ENCODE data around the gene KIF1C. TPM values are rescaled to one million over a fixed set of nuclear protein-coding genes. Genes with fewer than 3 reads are reported as not detected.

KIF1C gene
- total RNA-seq, 1 donor from 2014 or later = 126 TPM

DNA sequence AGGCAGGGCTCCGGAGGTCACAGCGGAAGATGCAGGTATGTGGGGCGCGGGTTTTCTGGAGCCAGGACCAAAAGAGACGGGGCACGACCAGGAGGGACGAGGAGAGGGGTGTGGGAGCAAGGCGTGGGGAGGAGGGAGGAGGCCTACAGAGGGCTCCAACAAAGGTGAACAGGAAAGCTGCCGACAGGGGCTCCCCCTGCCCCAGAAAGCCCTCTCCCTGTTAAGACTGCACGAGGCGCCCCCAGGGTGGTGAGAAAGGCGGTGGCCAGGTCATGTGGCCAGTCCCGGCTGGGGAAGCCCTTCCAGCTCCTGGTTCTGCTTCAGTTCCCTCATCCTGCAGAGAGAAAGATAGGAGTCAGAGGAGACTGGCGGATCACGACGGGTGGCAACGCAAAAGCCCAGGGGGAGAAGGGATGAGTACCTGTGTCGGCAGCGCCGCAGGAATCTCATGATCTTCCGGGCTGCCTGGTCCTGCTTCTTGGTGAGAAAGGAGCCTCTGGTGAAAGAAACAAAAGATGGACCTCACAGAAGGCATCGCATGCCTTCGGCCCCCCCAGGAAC is 29.2 kb upstream of the KIF1C start:
- DNase-seq (ENCODE audit: low spot score) = no peak
- no peak for ATAC-seq

DNA sequence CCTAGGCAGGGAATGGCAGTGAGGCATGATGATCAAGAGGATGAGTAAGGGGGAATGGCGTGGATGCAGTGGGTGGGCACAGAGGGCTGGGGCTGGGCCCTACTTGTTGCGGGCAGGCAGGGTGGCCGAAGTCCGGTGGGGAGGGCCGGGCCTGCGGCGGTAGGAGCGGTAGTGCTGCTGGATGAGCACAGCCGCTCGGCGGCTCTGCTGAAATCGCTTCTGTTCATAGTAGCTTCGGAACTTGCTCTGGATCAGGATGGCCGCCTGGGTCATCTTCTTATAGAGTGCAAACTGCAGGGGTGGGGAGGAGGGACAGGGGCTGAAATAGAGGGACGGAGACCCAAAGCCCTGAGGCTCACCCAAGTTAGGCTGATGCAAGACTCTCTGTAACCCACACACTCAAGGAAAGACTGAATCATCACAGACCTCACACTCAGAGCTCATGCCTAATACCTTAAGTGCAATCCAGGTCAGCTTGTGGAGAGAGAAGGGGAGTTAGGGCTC is 28.7 kb upstream of the KIF1C start:
- DNase-seq (ENCODE audit: low spot score) = no peak

DNA sequence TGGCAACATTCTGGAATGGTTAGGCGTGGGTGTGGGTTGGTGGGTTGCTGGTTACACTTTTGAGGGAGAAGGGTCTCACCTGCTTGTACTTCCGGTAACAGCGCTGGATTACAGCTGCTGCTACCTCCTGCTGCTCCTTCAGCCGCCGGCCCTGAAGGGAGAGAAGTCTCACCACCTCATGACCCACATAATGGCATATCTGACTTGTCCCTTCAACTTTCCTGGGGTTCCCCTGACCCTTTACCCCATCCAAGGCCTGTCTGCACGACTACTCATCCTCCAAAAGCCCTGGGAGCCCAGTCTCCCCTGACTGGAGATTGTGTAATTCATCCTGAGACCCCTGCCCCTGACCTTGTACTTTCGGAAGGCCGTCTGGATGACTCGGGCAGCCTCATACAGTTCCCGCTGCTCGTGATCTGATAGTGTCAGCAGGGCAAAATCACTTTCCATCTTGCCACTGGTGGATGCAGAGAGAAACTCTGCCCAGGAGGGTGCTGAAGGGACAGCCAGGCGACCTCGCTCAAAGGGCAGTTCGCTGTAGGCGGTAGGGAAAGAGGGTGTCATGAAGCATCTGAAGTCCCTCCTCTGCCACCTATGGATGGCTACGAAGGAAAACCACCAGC is 28.1 kb upstream of the KIF1C start:
- ATAC-seq (peak; percentile 21), DNase-seq (ENCODE audit: low spot score) (peak; percentile 78)

More for the DNA sequence above, 28.7 kb upstream of the KIF1C start:
- no peak for ATAC-seq

DNA sequence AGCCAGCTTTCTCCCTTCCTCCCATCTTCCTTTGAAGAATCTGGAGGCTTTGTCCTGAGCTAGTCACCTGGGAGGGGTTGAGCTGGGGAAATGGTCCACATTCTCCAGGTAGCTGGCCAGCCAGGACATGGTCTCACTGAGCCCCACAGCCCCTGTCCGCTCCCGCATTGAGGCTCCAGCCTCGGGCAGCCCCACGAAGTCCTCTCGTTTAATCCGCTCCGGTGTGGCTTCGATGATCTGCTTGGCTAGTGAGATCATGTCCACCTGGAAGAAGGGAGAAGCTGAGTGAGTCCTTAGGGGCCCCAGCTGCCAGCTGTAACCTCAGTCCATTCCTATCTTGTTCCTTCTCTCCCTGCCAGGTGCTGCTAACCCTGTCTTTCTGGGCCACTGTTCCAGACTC is 27.5 kb upstream of the KIF1C start:
- no peak for ATAC-seq
- DNase-seq (ENCODE audit: low spot score) = no peak

DNA sequence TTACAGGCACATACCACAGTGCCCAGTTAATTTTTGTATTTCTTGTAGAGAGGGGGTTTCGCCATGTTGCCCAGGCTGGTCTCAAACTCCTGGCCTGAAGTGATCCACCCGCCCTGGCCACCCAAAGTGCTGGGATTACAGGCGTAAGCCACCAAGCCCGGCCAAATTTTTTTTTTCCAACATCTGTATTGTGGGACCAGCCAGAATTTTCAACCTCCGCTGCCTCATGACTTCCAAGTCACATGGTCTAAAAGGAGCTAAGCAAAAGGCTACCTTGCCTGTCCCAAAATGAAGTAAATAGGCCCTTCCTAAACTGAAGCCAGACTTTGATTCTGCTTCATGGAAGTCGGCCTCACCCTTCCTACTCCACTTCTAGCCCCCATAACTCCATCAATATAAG is 25.9 kb upstream of the KIF1C start:
- ATAC-seq (no peak), DNase-seq (ENCODE audit: low spot score) (no peak)

DNA sequence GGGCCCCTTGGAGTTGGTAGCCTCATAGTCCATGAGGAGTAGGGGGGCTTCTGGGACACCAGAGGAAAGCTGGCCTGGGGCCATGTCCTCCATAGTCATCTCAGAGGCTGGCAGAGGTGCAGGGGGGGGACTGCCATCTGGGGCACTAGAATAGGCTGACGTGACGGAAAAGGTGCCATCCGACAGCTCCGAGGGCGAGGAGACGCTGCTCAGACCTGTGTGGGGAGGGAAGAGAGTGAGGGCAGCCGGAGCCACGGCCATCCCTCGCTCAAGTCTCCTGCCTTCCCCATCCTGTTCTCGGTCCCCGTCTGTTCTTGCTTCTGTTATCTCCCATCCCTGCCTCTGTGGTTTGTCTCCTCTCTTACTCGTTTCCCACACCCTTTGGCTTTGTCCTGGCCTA is 25.4 kb upstream of the KIF1C start:
- ATAC-seq (no peak), DNase-seq (ENCODE audit: low spot score) (no peak)

DNA sequence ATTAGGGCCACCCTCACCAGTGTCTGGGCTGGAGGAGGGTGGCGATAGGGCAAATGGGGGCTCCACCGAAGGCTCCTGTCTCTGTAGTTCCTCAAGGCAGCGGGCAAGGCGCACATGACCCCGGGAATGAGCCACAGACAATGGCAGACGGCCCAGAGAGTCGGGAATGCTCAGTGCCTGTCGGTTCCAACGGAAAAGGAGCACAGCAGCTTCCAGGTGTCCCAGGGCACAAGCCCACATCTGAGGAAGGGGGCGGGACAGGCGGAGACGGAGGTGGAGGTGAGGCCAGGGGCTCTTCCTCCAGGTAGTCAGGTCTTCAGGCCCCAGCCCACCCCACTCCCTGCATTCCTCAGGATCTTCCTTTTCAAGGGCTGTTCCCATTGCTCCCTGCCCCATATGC is 25.0 kb upstream of the KIF1C start:
- no peak for DNase-seq (ENCODE audit: low spot score)
- ATAC-seq = no peak

DNA sequence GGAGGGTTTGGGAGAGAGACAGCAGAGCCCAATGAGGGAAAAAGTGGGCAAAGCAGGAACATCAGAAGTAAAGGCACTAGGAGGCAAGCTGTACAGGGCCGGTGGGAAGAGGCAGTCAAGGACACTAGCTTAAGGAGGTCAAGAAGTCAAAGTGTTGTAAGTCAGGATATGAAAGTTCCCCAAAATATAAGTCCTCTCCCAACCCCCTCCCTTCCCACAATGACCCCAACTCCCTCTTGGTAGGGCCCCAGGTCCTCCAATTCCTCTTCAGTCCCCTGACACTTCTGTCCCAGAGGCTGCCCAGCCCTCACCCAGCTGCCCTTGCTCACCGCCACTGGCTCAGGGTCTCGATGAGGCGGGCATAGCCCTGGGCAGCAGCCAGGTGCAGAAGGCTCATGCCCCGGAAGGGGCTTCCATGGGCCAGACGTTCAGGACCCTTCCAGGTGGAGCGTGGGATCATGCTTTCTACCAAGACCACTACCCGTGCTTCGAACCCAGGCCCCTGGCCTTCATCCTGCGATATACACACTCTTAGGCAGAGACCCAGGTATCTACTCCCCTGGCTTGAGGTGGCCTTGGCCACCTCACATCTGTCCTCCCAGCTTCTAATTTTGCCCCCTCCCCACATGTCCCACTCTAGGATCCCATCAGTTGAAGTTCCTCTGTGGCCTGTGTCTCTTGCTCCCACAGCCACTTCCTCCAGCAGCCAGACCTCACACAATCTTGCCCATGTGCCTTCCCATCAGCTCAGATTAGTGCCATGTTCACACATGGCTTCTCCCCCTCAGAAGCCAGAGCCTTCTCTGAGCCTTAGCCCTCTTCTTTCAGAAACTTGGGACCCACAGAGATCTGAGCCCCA is 24.3 kb upstream of the KIF1C start:
- no peak for DNase-seq (ENCODE audit: low spot score)
- ATAC-seq = no peak

DNA sequence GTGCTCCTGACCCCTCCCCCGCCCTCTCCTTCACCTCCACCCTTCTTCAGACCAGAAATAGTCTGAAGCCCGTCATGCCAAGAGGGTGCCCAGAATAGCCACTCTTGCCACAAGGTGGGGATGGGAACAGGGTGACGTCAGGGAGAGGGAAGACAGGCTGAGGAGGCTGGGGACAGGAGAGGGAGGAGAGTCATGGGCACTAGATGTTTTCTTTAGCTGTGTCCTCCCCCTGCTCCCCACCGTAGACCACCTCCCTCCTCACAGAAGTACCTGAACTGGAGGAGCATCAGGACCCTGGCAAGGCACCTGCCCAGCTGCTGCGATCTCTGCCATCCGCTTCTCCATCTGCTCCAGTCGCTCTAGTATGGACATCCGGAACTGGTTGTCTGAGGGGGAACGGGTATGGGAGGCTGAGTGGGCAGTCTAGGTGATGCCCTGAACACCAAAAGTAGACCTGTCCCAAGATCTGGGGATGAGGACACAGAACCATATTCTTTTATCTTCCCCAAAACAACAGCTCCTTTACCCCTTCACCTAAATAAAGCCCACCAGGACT is 23.6 kb upstream of the KIF1C start:
- no peak for ATAC-seq

DNA sequence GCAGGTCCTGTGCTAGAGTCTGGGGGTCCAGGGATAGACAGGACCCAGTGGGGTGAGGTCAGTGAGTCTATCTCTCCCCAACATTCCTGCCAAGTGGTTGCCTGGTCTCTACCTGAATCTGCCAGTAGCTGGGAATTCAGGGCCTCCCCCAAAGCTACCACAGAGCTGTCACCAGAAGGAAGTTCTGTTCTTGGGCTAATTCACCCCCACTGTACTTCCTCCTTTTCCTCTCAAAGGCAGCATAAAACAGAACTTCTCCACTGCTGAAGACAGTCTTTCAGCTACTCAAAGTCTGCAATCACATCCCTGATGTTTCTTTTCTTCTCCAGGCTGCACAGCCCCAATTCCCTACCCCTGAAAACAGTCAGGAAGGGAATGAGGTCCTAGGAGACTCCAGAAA is 19.0 kb upstream of the KIF1C start:
- DNase-seq (ENCODE audit: low spot score) = no peak
- ATAC-seq = no peak

More for the DNA sequence above, 23.6 kb upstream of the KIF1C start:
- no peak for DNase-seq (ENCODE audit: low spot score)

DNA sequence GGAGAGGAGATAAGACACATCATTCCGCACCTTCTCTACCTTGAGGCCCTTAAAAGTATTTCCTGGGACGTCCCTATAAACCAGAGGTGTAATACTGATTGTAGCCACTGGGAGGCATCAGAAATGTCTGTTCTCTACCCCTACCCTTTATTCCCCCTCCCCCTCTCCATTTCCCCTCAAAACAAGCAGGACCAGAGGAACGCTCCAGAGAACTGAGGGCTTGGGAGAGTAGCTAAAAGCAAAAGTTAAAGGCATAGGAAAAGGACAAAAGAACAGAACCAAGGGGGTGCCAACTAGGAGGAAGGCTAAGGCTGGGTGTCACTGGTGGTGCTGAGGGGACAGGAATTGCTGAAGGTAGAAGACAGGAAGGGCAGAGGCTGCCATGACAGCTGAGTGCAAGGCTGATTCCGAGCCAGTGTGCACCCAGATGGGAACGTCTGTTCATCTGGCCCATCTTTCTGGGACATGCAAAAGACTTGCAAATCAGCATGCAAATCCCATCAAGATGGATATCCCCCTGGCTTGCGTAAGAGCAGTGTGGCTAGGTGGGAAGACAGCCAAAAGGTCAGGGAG is 17.0 kb upstream of the KIF1C start:
- peak; percentile 82 for ATAC-seq
- DNase-seq (ENCODE audit: low spot score) = no peak

DNA sequence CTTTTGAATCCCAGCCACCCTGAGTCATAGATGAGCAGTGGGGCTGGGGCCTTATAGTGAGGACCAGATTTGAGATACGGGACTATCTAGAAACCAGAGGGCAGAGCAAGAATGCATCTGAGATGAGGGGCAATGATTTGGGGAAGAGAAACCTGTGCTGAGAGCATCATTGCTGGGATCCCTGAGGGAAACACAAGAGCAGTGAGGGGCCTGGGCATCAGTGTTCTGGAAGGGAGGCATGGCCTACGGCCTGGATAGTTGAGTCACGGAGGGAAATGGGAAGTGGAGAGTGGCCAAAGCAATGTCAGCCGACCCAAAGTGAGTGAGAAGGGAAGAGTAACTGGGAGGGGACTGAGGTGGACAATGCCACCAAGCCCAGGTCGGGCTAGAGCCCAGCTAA is 15.4 kb upstream of the KIF1C start:
- DNase-seq (ENCODE audit: low spot score) (no peak), ATAC-seq (no peak)

DNA sequence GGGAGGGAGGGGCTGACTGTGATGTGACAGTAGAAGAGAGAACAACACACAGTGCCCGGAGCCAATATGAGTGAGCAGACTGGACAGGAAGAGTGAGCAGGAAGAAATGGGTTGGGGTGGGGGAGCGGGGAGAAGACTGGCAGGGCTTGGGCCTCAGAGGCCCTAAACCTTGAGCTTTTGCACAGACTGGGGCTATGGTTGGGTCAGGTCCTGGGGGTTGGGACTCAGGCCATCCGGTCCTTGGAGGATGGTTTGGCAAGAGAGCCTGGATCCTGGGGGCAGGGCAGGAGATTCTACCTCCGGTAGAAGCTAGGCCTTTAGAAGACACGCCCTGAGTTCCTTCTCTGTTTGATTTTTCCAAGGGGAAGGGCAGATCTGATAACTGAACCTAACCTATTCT is 11.3 kb upstream of the KIF1C start:
- no peak for DNase-seq (ENCODE audit: low spot score)
- ATAC-seq = no peak

DNA sequence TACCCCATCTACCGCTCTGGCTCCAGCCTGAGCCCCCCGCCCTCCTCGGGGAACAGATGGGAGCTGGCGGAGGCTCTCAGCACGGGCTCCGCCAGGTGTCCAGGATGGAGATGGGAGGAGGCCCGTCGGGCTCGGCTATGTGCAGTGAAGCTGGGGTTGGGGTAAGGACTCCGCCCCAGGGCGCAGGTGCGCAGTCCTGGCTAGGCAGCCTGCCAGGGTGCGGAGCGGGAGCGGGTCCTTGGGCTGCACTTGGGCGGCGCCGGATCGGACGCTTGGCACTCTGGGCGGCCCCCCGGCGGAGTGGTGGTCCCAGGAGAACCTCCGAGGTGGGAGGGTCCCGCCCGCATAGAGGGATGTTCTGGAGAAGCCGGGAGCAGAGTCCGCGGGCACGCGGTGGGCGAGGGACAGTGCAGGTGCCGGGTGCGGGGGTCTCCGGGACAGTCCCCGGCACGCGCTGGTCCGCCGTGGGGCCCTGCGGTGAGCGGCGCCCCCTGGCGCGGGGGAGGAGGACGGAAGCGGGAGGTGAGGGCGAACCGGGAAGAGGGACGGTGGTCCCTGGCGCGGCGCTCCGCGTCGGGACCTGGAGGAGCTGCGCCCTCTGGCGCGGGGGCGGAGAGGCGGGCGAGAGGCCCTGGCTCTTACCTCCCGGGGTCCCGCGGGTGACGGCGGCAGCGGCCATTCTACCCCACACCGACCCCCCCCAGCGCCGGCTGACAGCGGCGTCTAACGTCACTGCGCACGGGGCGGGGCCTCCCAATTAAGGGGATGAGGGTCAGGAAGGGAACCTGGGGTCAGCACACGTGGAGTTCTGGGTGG is 10.6 kb upstream of the KIF1C start, which contains the start of gene CAMTA2:
Gene CAMTA2 (minus strand): TSS at position 725 of the 816 bp plus-strand sequence. CDS start 1,453 bp downstream, outside the sequence.
- DNase-seq (ENCODE audit: low spot score) (peak; percentile 88), ATAC-seq (peak; percentile 91)

DNA sequence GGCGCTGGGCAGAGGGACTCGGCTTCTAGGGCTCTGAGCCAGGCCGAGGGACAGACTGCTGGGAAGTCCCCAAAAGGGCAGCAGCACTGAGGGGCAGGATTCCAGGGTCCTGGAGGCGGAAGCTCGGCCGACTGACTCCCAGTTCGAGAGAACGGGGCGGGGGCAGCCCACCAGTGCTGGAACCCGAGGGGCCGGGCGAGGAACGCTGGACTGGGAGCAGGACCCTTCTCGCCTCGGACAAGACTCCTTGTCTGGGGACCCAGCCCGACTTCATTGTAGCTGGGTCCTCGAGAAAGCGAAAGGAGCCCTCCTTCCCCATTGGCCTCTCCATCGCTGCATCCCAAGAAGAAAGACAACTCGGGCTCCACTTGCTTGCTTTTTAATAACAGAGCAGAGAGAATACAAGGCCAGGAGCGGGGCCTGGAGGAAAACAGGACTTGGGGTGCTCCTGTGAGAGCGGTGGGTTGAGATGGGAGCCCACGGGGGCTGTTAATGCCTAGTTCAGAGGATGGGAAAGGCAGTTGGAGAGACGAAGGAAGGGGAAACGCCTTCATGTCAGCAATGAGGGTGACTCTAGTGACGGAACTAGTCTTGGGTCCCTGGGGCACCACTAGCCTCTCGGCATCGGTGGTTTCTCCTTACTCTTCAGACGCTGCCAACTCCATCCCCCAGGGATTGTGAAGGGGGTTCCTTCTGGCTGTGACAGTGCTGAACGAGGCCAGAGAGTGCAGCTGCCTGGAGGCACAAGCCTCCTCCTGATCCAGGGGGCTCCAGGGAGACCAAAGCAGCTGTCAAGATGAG is 9.8 kb upstream of the KIF1C start:
- DNase-seq (ENCODE audit: low spot score) = no peak
- no peak for ATAC-seq

DNA sequence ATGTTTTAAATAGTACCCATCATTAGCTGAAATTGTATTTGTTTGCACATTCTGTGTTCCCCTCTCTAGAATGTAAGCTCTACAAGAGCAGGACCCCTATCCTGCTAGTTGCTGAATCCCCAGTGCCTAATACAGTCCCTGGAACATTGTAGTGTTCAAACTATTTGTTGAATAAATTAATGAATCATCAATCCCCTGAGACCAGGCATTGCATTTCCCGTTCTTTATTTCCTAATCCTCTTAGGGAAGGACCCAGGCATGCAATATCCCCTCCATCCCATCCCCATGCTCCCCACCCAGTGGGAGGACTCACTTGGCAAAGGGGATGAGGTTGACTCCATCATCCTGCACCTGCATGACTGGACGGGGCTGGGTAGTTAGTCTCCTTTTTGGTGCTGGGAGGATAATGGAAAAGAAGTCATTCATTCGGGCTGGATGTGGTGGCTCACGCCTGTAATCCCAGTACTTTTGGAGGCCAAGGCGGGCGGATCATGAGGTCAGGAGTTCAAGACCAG is 3.6 kb upstream of the KIF1C start:
- ATAC-seq (no peak), DNase-seq (ENCODE audit: low spot score) (no peak)

DNA sequence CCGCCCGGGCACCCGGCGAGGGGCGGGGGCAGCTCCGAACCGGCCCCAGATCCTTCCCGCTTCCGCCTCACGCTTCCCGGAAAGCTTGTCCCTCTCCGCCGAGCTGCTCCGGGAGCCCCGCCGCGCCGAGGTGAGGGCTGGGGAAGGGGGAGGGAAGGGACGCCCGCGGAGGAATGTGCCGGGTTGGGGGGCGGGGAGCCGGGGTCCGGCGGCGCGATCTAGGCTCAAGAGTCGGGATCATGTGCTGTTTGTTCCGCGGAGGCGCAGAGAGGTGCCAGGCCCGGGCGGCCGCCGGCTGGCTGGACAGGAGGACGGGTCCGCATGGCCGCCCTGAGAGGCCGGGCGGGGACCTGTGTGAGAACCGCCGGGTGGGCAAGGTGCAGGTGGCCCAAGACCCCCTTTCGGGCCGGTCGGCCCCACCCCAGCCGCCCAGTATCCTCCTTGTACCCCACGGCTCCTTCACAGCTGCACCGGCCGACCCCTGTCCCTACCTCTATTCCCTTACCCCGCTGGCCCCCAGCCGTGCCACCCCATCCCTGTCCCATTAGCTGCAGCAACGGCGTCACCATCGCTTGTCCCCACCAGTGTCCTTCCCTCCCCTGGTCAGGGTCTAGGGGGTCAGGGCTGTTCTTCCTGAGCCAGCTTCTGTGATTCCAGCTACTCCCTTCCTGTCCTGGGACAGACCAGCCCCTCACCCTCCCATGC is 429 bp downstream of the KIF1C start:
- ATAC-seq (peak; percentile 1), DNase-seq (ENCODE audit: low spot score) (peak; percentile 65)

DNA sequence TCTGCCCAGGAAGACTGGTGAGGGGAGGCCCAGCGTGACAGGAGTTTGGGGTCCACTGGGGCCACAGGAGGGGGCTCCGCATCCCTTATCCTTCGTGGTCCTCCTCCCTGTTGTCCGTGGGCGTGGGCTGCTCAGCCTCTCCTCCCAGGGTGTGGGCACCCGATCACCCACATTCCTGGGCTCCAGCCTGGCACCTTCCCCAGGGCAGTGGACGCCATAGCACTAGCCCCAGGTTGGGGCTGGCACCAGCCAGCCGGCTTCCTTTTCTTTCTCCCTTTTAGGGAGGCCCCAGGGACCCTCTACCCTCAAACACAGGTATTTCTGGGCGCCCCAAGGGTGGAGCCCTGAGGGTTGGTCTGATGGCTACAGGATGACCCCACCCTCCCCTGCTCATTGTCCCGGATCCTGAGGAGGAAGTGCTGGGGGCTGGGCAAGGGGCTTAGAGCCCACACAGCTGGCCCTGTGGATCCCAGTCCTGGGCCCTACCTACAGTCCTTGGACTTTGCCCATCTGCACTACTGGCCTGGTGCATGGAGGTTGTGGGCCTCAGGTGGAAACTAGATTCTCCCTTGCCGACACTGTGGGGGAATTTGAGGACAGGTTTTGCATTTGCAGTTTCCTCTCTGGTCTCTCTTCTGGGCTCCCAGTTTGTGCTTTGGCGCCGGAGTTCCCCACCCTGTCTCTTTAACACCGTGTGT is 1.1 kb downstream of the KIF1C start:
- DNase-seq (ENCODE audit: low spot score) (peak; percentile 77), ATAC-seq (peak; percentile 50)

All from left lobe of liver (tissue), 2 donors.